DND-41 (cell line): ENCODE measurements around the gene PADI3.

Experiments
- ATAC-seq: fragments of 200-7000 bp; cut with Tn5 transposase; 3 replicates; pipeline ENCODE4 v1.9.1; 2021; ENCODE audit warnings: low read depth; ENCODE audit not compliant: insufficient read depth
- DNase-seq: peaks from one replicate; pipeline ENCODE4 v3.0.0-alpha.2; 2020
- H2AFZ ChIP-seq: 2 replicates; pipeline ENCODE4 v1.6.0; 2012; ENCODE audit warnings: low read depth, low read length
- H3K27ac ChIP-seq: 2 replicates; pipeline ENCODE4 v1.5.1; 2012; ENCODE audit warnings: low read length, inconsistent platforms
- H3K27me3 ChIP-seq: fragments of 200-600 bp; sonication (generic); 2 replicates; pipeline ENCODE4 v1.6.0; 2012; ENCODE audit warnings: low read length, mild to moderate bottlenecking, inconsistent platforms; ENCODE audit not compliant: insufficient read depth, poor library complexity
- H3K36me3 ChIP-seq: 2 replicates; pipeline ENCODE4 v1.5.1; 2012; ENCODE audit warnings: low read length, inconsistent platforms; ENCODE audit not compliant: insufficient read depth
- H3K4me1 ChIP-seq: 2 replicates; pipeline ENCODE4 v1.5.1; 2012; ENCODE audit warnings: mild to moderate bottlenecking, low read length; ENCODE audit not compliant: insufficient read depth
- H3K4me2 ChIP-seq: 2 replicates; pipeline ENCODE4 v1.6.0; 2012; ENCODE audit warnings: mild to moderate bottlenecking, moderate library complexity, low read length, inconsistent platforms; ENCODE audit not compliant: insufficient read depth
- H3K4me3 ChIP-seq, 2 experiments: fragments of 200-600 bp in 1 of 2; shearing (Covaris generic) in 1 of 2; 2 replicates each; pipeline ENCODE4 v1.5.1; 2012 to 2016; ENCODE audit warnings: inconsistent platforms in 2 of 2, low read length in 2 of 2, mild to moderate bottlenecking in 2 of 2, low read depth in 1 of 2, moderate library complexity in 1 of 2
- H3K79me2 ChIP-seq: 2 replicates; pipeline ENCODE4 v1.6.0; 2012; ENCODE audit warnings: low read length, inconsistent platforms; ENCODE audit not compliant: insufficient read depth
- H3K9ac ChIP-seq: 2 replicates; pipeline ENCODE4 v1.6.0; 2012; ENCODE audit warnings: low read depth, mild to moderate bottlenecking, inconsistent platforms, low read length, moderate library complexity
- H3K9me3 ChIP-seq: 2 replicates; pipeline ENCODE4 v1.5.1; 2012; ENCODE audit warnings: low read length, moderate library complexity, mild to moderate bottlenecking, inconsistent platforms; ENCODE audit not compliant: insufficient read depth, severe bottlenecking
- H4K20me1 ChIP-seq: 2 replicates; pipeline ENCODE4 v1.6.0; 2012; ENCODE audit warnings: low read length; ENCODE audit not compliant: insufficient read depth
- CTCF ChIP-seq: IDR thresholded peaks from 2 replicates; pipeline ENCODE4 v1.5.1; 2012; ENCODE audit warnings: borderline replicate concordance, low read length, moderate library complexity, mild to moderate bottlenecking; ENCODE audit not compliant: poor library complexity, severe bottlenecking; ENCODE audit errors: extremely low read depth
- EZH2 ChIP-seq: IDR thresholded peaks from 3 replicates; pipeline ENCODE4 v1.6.1; 2012; ENCODE audit warnings: borderline replicate concordance, low read depth, mild to moderate bottlenecking, moderate library complexity, low read length, inconsistent platforms; ENCODE audit not compliant: severe bottlenecking

The PADI3 gene

GRCh38 chr1:17287130-17287776 is 38.4 kb downstream of the PADI3 start:
- Histone ChIP-seq H3K9ac (no peak overlapping the region), H3K79me2 (no peaks in the 10 kb centered on the region), H4K20me1 (no peaks in the 10 kb centered on the region), H3K36me3 (no peaks in the 10 kb centered on the region), H3K27ac (no peak overlapping the region), H3K4me3 (no peak overlapping the region), H3K27me3 (peaks cover 5% of the 10 kb centered on the region), H2AFZ (no peak overlapping the region), H3K4me2 (no peak overlapping the region), H3K9me3 (no peaks in the 10 kb centered on the region), H3K4me1 (no peaks in the 10 kb centered on the region)
- ATAC-seq (no peak), DNase-seq (no peak)
- no peak for TF ChIP-seq CTCF

- no peaks in the 10 kb centered on the region for H3K36me3 ChIP-seq
- H3K27ac ChIP-seq, result no peak overlapping the region
- ATAC-seq (no peak), DNase-seq (no peak)
- H3K27me3 ChIP-seq, result no peaks in the 10 kb centered on the region
- no peak overlapping the region for H3K4me3 ChIP-seq
- H3K79me2 ChIP-seq, result no peaks in the 10 kb centered on the region
- H4K20me1 ChIP-seq, result no peaks in the 10 kb centered on the region
- no peaks in the 10 kb centered on the region for H3K4me1 ChIP-seq
- H2AFZ ChIP-seq, result no peak overlapping the region
- H3K9ac ChIP-seq, result no peak overlapping the region
- TF ChIP-seq EZH2 (no peak), CTCF (no peak)
- no peak overlapping the region for H3K4me2 ChIP-seq
- H3K9me3 ChIP-seq, result no peaks in the 10 kb centered on the region
Measured at GRCh38 chr1:17289721-17290120, 40.8 kb downstream of the PADI3 start.

- TF ChIP-seq CTCF, result no peak
- Histone ChIP-seq H4K20me1 (no peaks in the 10 kb centered on the region), H3K4me3 (no peak overlapping the region), H3K9ac (no peak overlapping the region), H3K9me3 (no peaks in the 10 kb centered on the region), H3K27me3 (no peaks in the 10 kb centered on the region), H3K36me3 (no peaks in the 10 kb centered on the region), H3K79me2 (no peaks in the 10 kb centered on the region), H3K27ac (no peak overlapping the region), H3K4me1 (no peaks in the 10 kb centered on the region), H2AFZ (no peak overlapping the region), H3K4me2 (no peak overlapping the region)
- ATAC-seq (no peak), DNase-seq (no peak)
Measured at GRCh38 chr1:17290553-17290952, 41.7 kb downstream of the PADI3 start.
